A549 (cell line): Measurements from ENCODE around the gene DOC2A. TPM values are rescaled to one million over a fixed set of nuclear protein-coding genes. Genes with fewer than 3 reads are reported as not detected.

ENCODE experiments used
- ATAC-seq, 2 experiments: fragments of 200-7000 bp in 1 of 2; fragments of >200 bp in 1 of 2; cut with Nextera tagmentation in 1 of 2; cut with Tn5 transposase in 1 of 2; 3 replicates each; pipeline versions ENCODE4 v1.8.0 to v1.9.1; 2018 to 2020; ENCODE audit warnings: mild to moderate bottlenecking in 1 of 2, moderate library complexity in 1 of 2
- CTCF ChIA-PET: fragments of 300-600 bp; sonication (Branson Sonifier 250); formaldehyde crosslinking; extraction: SDS; loops from one replicate; lab custom pipeline; 2021; ENCODE audit warnings: antibody characterized with exemption, inconsistent platforms; lab: Yijun Ruan, JAX
- POLR2A ChIA-PET: fragments of 350-600 bp; formaldehyde crosslinking; extraction: SDS; loops from one replicate; lab custom pipeline; 2021; ENCODE audit warnings: antibody characterized with exemption, inconsistent platforms; lab: Yijun Ruan, JAX
- DNase-seq, 2 experiments: peaks; one replicate each; pipeline versions ENCODE4 v3.0.0 to v3.0.0-alpha.2; 2011 to 2016; ENCODE audit warnings: low read depth in 1 of 2, low spot score in 1 of 2
- FAIRE-seq: peaks from 2 replicates; lab custom pipeline; 2011; peaks lifted over from hg19 to GRCh38; lab: Jason Lieb, UNC
- H3K27ac ChIP-seq, 2 experiments: fragments of >200 bp; sonication (Bioruptor Twin); formaldehyde crosslinking; 3 replicates each; pipeline ENCODE4 v1.5.1; 2016 to 2017
- H3K4me1 ChIP-seq: fragments of >200 bp; sonication (Bioruptor Twin); formaldehyde crosslinking; 3 replicates; pipeline ENCODE4 v1.6.1; 2016
- H3K4me2 ChIP-seq: fragments of >200 bp; sonication (Bioruptor Twin); formaldehyde crosslinking; 3 replicates; pipeline ENCODE4 v1.6.1; 2016
- H3K4me3 ChIP-seq: fragments of >200 bp; sonication (Bioruptor Twin); formaldehyde crosslinking; 3 replicates; pipeline ENCODE4 v1.5.1; 2016
- H3K9me3 ChIP-seq: fragments of >200 bp; sonication (Bioruptor Twin); formaldehyde crosslinking; 3 replicates; pipeline ENCODE4 v1.6.1; 2016
- ATOH8 ChIP-seq: fragments of 250-450 bp; sonication (Bioruptor Pico); IDR thresholded peaks from 2 replicates; pipeline ENCODE4 v1.5.0; 2020; ENCODE audit warnings: low read depth, mild to moderate bottlenecking, moderate library complexity
- BCL3 ChIP-seq: fragments of >200 bp; sonication (Bioruptor Twin); formaldehyde crosslinking; IDR thresholded peaks from 3 replicates; pipeline ENCODE4 v1.6.1; 2016
- BHLHE40 ChIP-seq: IDR thresholded peaks from 2 replicates; pipeline ENCODE4 v1.6.1; 2012; ENCODE audit warnings: low read depth, low read length, inconsistent platforms
- CBX2 ChIP-seq: fragments of 200-600 bp; sonication (generic); IDR thresholded peaks from 2 replicates; pipeline ENCODE4 v1.6.1; 2016; ENCODE audit warnings: low read depth, mild to moderate bottlenecking, borderline replicate concordance
- CEBPB ChIP-seq, 2 experiments: fragments of >200 bp in 1 of 2; sonication (Bioruptor Twin) in 1 of 2; formaldehyde crosslinking in 1 of 2; IDR thresholded peaks; 2 replicates each; pipeline ENCODE4 v1.6.1; 2012 to 2016
- CHD4 ChIP-seq: fragments of 200-600 bp; sonication (generic); IDR thresholded peaks from 2 replicates; pipeline ENCODE4 v1.6.1; 2016; ENCODE audit warnings: antibody characterized with exemption, mild to moderate bottlenecking, borderline replicate concordance
- E2F6 ChIP-seq: IDR thresholded peaks from 2 replicates; pipeline ENCODE4 v1.6.1; 2012; ENCODE audit warnings: low read depth, borderline replicate concordance
- EHF ChIP-seq: fragments of 250-450 bp; sonication (Bioruptor Pico); IDR thresholded peaks from 2 replicates; pipeline ENCODE4 v1.5.0; 2020; ENCODE audit warnings: mild to moderate bottlenecking
- FOSB ChIP-seq: fragments of 250-450 bp; sonication (Bioruptor Pico); IDR thresholded peaks from 2 replicates; pipeline ENCODE4 v1.5.0; 2020; ENCODE audit warnings: mild to moderate bottlenecking, moderate library complexity
- FOSL2 ChIP-seq, 2 experiments: fragments of 450-650 bp in 1 of 2; fragments of >200 bp in 1 of 2; sonication (Bioruptor Twin) in 1 of 2; formaldehyde crosslinking; IDR thresholded peaks; 2 replicates each; pipeline versions ENCODE4 v1.5.0 to v1.6.1; 2016 to 2020; ENCODE audit warnings: mild to moderate bottlenecking in 1 of 2, moderate library complexity in 1 of 2
- GATA3 ChIP-seq: IDR thresholded peaks from 2 replicates; pipeline ENCODE4 v1.6.1; 2012; ENCODE audit warnings: borderline replicate concordance
- HDAC2 ChIP-seq: fragments of 200-600 bp; sonication (generic); IDR thresholded peaks from 2 replicates; pipeline ENCODE4 v1.6.1; 2016
- HES2 ChIP-seq: fragments of >200 bp; sonication (Bioruptor Twin); formaldehyde crosslinking; IDR thresholded peaks from 2 replicates; pipeline ENCODE4 v1.6.1; 2016
- HOXA7 ChIP-seq: fragments of 250-450 bp; sonication (Bioruptor Pico); IDR thresholded peaks from 2 replicates; pipeline ENCODE4 v1.5.0; 2020; ENCODE audit warnings: mild to moderate bottlenecking, moderate library complexity
- HOXB13 ChIP-seq: fragments of 250-450 bp; sonication (Bioruptor Pico); IDR thresholded peaks from 2 replicates; pipeline ENCODE4 v1.5.0; 2020; ENCODE audit warnings: low read depth, mild to moderate bottlenecking, moderate library complexity
- HOXB5 ChIP-seq: fragments of 250-450 bp; sonication (Bioruptor Pico); IDR thresholded peaks from 2 replicates; pipeline ENCODE4 v1.5.0; 2020; ENCODE audit warnings: mild to moderate bottlenecking, moderate library complexity
- JUN ChIP-seq, 2 experiments: fragments of >200 bp; sonication (Bioruptor Twin); formaldehyde crosslinking; IDR thresholded peaks; 2 replicates in 1 of 2; 3 replicates in 1 of 2; pipeline ENCODE4 v1.6.1; 2016 to 2017
- KDM1A ChIP-seq: fragments of 200-600 bp; sonication (generic); IDR thresholded peaks from 2 replicates; pipeline ENCODE4 v1.6.1; 2016; ENCODE audit warnings: low read depth, mild to moderate bottlenecking
- KDM5A ChIP-seq: fragments of 200-600 bp; sonication (generic); IDR thresholded peaks from 2 replicates; pipeline ENCODE4 v1.6.1; 2016; ENCODE audit warnings: antibody characterized with exemption, mild to moderate bottlenecking
- MAX ChIP-seq: IDR thresholded peaks from 2 replicates; pipeline ENCODE4 v1.6.1; 2012
- PHF8 ChIP-seq: fragments of 200-600 bp; sonication (generic); IDR thresholded peaks from 2 replicates; pipeline ENCODE4 v1.6.1; 2016; ENCODE audit warnings: low read depth, mild to moderate bottlenecking, antibody characterized with exemption, moderate library complexity, borderline replicate concordance
- POLR2A ChIP-seq: IDR thresholded peaks from 2 replicates; pipeline ENCODE4 v1.6.1; 2012; ENCODE audit warnings: mild to moderate bottlenecking, low read length
- POLR2AphosphoS2 ChIP-seq: conservative IDR thresholded peaks from 2 replicates; pipeline ENCODE4 v1.6.1; 2012; ENCODE audit warnings: low read length, improper control_type of control experiment, inconsistent platforms
- RAD21 ChIP-seq, 2 experiments: fragments of >200 bp in 1 of 2; sonication (Bioruptor Twin) in 1 of 2; formaldehyde crosslinking in 1 of 2; IDR thresholded peaks in 1 of 2; conservative IDR thresholded peaks in 1 of 2; 2 replicates in 1 of 2; 3 replicates in 1 of 2; pipeline ENCODE4 v1.6.1; 2012 to 2018; ENCODE audit warnings: inconsistent platforms in 1 of 2
- RCOR1 ChIP-seq: fragments of 150-350 bp; IDR thresholded peaks from 2 replicates; pipeline ENCODE4 v1.6.1; 2014; ENCODE audit warnings: antibody characterized with exemption, low read length, low read depth
- RNF2 ChIP-seq: fragments of 200-600 bp; sonication (generic); IDR thresholded peaks from 2 replicates; pipeline ENCODE4 v1.6.1; 2016; ENCODE audit warnings: low read depth, mild to moderate bottlenecking, antibody characterized with exemption, moderate library complexity, borderline replicate concordance
- SMC3 ChIP-seq: fragments of >200 bp; sonication (Bioruptor Twin); formaldehyde crosslinking; IDR thresholded peaks from 3 replicates; pipeline ENCODE4 v1.6.1; 2018; ENCODE audit warnings: inconsistent platforms
- TFCP2L1 ChIP-seq: fragments of 250-450 bp; sonication (Bioruptor Pico); IDR thresholded peaks from 2 replicates; pipeline ENCODE4 v1.5.0; 2021; ENCODE audit warnings: mild to moderate bottlenecking
- TP53 ChIP-seq: fragments of 250-450 bp; sonication (Bioruptor Pico); IDR thresholded peaks from 2 replicates; pipeline ENCODE4 v1.5.0; 2021; ENCODE audit warnings: mild to moderate bottlenecking, moderate library complexity
- USF2 ChIP-seq: fragments of 450-650 bp; IDR thresholded peaks from 2 replicates; pipeline ENCODE4 v1.6.1; 2014; ENCODE audit warnings: antibody characterized with exemption
- ZNF302 ChIP-seq: fragments of 250-450 bp; sonication (Bioruptor Pico); IDR thresholded peaks from 2 replicates; pipeline ENCODE4 v1.9.0; 2021; ENCODE audit warnings: inconsistent platforms, mild to moderate bottlenecking, moderate library complexity
- WGBS: methylation state at CpG from one replicate; pipeline ENCODE4 v1.1.6; 2017; ENCODE audit errors: missing lambda C conversion rate; 5-methylcytosine and 5-hydroxymethylcytosine counted together
- polyA plus RNA-seq, 4 experiments: library from polyadenylated mRNA; depleted of rRNA in 3 of 4; stranded (reverse); fragments of >200 nt; fragmentation: RNase III in 1 of 4; extraction: RNeasy Plus Mini Kit Qiagen cat#74134 plus additional on column Dnase treatment in 1 of 4; gene quantifications; 2 replicates in 3 of 4; 3 replicates in 1 of 4; pipeline ENCODE4 v1.2.3, GENCODE V29; 2011 to 2017

DOC2A gene
- polyA plus RNA-seq, 2 of the 4 experiments (the other 2 are of a cell fraction): 2.5 to 5.5 TPM

GRCh38 chr16:29995911-29996765 is 14.7 kb downstream of the DOC2A start, which contains the start of gene INO80E:
TSS of gene INO80E (plus strand) at chr16:29996241. CDS start at chr16:29996311, 70 bp downstream.
- TF ChIP-seq BCL3: peak; percentile 47; the same call in 1 of the 3 replicates
- peak; percentile 45 for TF ChIP-seq TP53 (CRISPR knock-in tag)
- TF ChIP-seq ZNF302 (CRISPR knock-in tag): no peak
- TF ChIP-seq FOSB: 0 out of 2 replicates have a peak, but pooled peaks have one; percentile 22
- TF ChIP-seq BHLHE40: peak; percentile 56
- peak; percentile 71; the same call in 1 of the 2 replicates for TF ChIP-seq CHD4
- no peak for TF ChIP-seq USF2
- no peak for TF ChIP-seq FOSL2 (IDR thresholded peaks at IDR 0.05)
- TF ChIP-seq FOSL2 (CRISPR knock-in tag; IDR thresholded peaks at IDR 0.05): no peak; the same call in 1 of the 2 replicates
- TF ChIP-seq JUN (IDR thresholded peaks at IDR 0.05): peak; percentile 28 to 76; a peak in 4 of 5 replicates
- TF ChIP-seq RAD21 (conservative IDR thresholded peaks at IDR 0.05 in 1 of 2, IDR thresholded peaks at IDR 0.05 in 1 of 2): no peak
- TF ChIP-seq TFCP2L1: no peak
- peak; percentile 63; the same call in 1 of the 2 replicates for TF ChIP-seq HOXA7 (CRISPR knock-in tag)
- no peak for TF ChIP-seq HES2
- TF ChIP-seq POLR2AphosphoS2: peak; percentile 82; the same call in 1 of the 2 replicates
- peak; percentile 74 for TF ChIP-seq KDM5A
- TF ChIP-seq RNF2: no peak
- no peak for TF ChIP-seq SMC3
- TF ChIP-seq POLR2A: peak; percentile 71
- 0 out of 2 replicates have a peak, but pooled peaks have one; percentile 45 for TF ChIP-seq ATOH8 (CRISPR knock-in tag)
- TF ChIP-seq PHF8: peak; percentile 36
- TF ChIP-seq KDM1A: peak; percentile 78; the same call in 1 of the 2 replicates
- peaks cover 14% of the 10 kb centered on the region for H3K4me1 ChIP-seq
- H3K4me3 ChIP-seq: peak within 1 kb of the TSS; percentile 89
- peak within 1 kb of the TSS; percentile 94 for H3K4me2 ChIP-seq
- DNase-seq (peak; percentile 97 to 99), ATAC-seq (peak; percentile 97 to 98), FAIRE-seq (peak; percentile 7)
- peak within 1 kb of the TSS; percentile 94 to 97 for H3K27ac ChIP-seq
- H3K9me3 ChIP-seq: no peaks in the 10 kb centered on the region
- POLR2A ChIA-PET: interaction anchor here (0.9 to 1.6 kb wide), 3 partner anchors 23 to 97 kb away, joined by 3 to 4 read pairs (median 3); partner anchors contain the start of genes SEZ6L2 and TAOK2
- under 1% methylated on average over 37 of the region's 65 CpGs for WGBS
- CTCF ChIA-PET: interaction anchor here (0.5 to 6.3 kb wide), 6 partner anchors 9 to 148 kb away, joined by 3 to 39 read pairs (median 3); partner anchors contain the start of gene CDIPT

GRCh38 chr16:29995324-29995910 is 15.4 kb downstream of the DOC2A start, which contains the start of gene HIRIP3:
TSS of gene HIRIP3 (minus strand) at chr16:29995617. CDS start at chr16:29995605, 12 bp downstream.
- WGBS: 5% methylated on average over 42 of the region's 53 CpGs
- Histone ChIP-seq H3K9me3 (no peaks in the 10 kb centered on the region), H3K27ac (peak within 1 kb of the TSS; percentile 94 to 97), H3K4me3 (peak within 1 kb of the TSS; percentile 89), H3K4me2 (peak within 1 kb of the TSS; percentile 94), H3K4me1 (peaks cover 14% of the 10 kb centered on the region)
- ATAC-seq (peak; percentile 58 to 72), DNase-seq (peak; percentile 86), FAIRE-seq (no peak)
- ChIA-PET POLR2A (interaction anchor here (0.9 to 1.6 kb wide), 3 partner anchors 22 to 96 kb away, joined by 3 to 4 read pairs (median 3); partner anchors contain the start of genes SEZ6L2 and TAOK2), CTCF (interaction anchor here (0.8 to 6.3 kb wide), 7 partner anchors 10 to 147 kb away, joined by 3 to 39 read pairs (median 3); no protein-coding TSS in a partner anchor)
- TF ChIP-seq CEBPB (IDR thresholded peaks at IDR 0.05) (peak in 1 of 2 experiments; percentile 16; a peak in 1 of 4 replicates), E2F6 (peak; percentile 100), RNF2 (no peak), PHF8 (peak; percentile 71; the same call in 1 of the 2 replicates), HOXB13 (CRISPR knock-in tag) (peak; percentile 72; the same call in 1 of the 2 replicates), RCOR1 (no peak), GATA3 (no peak), TFCP2L1 (0 out of 2 replicates have a peak, but pooled peaks have one; percentile 47), TP53 (CRISPR knock-in tag) (0 out of 2 replicates have a peak, but pooled peaks have one; percentile 12), EHF (CRISPR knock-in tag) (peak; percentile 21; the same call in 1 of the 2 replicates), CBX2 (no peak), MAX (peak; percentile 98), CHD4 (no peak), HOXB5 (CRISPR knock-in tag) (0 out of 2 replicates have a peak, but pooled peaks have one; percentile 34), HDAC2 (peak; percentile 78)
